ENCODE data around the gene RNLS.

The RNLS gene

DNA sequence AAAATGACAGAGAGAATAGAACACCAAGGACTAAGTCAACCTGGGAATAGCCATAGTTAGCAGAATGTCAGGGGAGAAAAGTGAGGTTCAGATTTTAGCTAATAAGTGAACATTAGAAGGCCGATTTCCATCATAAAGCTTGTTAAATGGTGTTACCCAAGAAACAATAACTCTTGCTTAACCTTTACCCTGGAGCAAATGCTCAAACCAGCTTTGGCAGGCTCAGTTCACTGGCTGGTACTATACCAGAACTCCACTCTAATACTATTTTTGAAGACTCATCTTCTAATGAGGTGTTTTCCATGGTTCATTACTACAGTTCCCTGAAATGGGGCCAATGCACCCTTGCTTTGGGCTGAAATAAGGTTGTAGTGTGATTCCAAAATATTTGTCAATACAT lies 61.3 kb downstream of the RNLS start:
- TF ChIP-seq ZFP3 (CRISPR knock-in tag; IDR thresholded peaks at IDR 0.05) (no peak), ZNF8 (CRISPR knock-in tag; IDR thresholded peaks at IDR 0.05) (no peak), CREB5 (CRISPR knock-in tag; IDR thresholded peaks at IDR 0.05; ENCODE audit: low read depth) (no peak), CSDC2 (CRISPR knock-in tag; IDR thresholded peaks at IDR 0.05) (no peak), TCF4 (CRISPR knock-in tag; IDR thresholded peaks at IDR 0.05; ENCODE audit: borderline replicate concordance) (no peak), SNAI2 (CRISPR knock-in tag; IDR thresholded peaks at IDR 0.05) (no peak), ZC3H10 (CRISPR knock-in tag; IDR thresholded peaks at IDR 0.05) (no peak), ISL1 (CRISPR knock-in tag; IDR thresholded peaks at IDR 0.05) (no peak), ARNTL (CRISPR knock-in tag; IDR thresholded peaks at IDR 0.05; ENCODE audit: borderline replicate concordance, low read depth) (no peak), ZNF565 (CRISPR knock-in tag; conservative IDR thresholded peaks at IDR 0.05; ENCODE audit: low read depth) (no peak), ZFP30 (CRISPR knock-in tag; IDR thresholded peaks at IDR 0.05) (no peak), GLIS3 (CRISPR knock-in tag; IDR thresholded peaks at IDR 0.05) (no peak), TOX (CRISPR knock-in tag; IDR thresholded peaks at IDR 0.05; ENCODE audit: borderline replicate concordance) (no peak), ZNF70 (CRISPR knock-in tag; IDR thresholded peaks at IDR 0.05) (no peak)
- TF ChIP-seq, protein P1, sequence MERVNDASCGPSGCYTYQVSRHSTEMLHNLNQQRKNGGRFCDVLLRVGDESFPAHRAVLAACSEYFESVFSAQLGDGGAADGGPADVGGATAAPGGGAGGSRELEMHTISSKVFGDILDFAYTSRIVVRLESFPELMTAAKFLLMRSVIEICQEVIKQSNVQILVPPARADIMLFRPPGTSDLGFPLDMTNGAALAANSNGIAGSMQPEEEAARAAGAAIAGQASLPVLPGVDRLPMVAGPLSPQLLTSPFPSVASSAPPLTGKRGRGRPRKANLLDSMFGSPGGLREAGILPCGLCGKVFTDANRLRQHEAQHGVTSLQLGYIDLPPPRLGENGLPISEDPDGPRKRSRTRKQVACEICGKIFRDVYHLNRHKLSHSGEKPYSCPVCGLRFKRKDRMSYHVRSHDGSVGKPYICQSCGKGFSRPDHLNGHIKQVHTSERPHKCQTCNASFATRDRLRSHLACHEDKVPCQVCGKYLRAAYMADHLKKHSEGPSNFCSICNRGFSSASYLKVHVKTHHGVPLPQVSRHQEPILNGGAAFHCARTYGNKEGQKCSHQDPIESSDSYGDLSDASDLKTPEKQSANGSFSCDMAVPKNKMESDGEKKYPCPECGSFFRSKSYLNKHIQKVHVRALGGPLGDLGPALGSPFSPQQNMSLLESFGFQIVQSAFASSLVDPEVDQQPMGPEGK (CRISPR knock-in tag; IDR thresholded peaks at IDR 0.05; ENCODE audit: borderline replicate concordance), result no peak
- TF ChIP-seq, protein P2, sequence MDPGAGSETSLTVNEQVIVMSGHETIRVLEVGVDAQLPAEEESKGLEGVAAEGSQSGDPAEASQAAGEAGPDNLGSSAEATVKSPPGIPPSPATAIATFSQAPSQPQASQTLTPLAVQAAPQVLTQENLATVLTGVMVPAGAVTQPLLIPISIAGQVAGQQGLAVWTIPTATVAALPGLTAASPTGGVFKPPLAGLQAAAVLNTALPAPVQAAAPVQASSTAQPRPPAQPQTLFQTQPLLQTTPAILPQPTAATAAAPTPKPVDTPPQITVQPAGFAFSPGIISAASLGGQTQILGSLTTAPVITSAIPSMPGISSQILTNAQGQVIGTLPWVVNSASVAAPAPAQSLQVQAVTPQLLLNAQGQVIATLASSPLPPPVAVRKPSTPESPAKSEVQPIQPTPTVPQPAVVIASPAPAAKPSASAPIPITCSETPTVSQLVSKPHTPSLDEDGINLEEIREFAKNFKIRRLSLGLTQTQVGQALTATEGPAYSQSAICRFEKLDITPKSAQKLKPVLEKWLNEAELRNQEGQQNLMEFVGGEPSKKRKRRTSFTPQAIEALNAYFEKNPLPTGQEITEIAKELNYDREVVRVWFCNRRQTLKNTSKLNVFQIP (CRISPR knock-in tag; IDR thresholded peaks at IDR 0.05; ENCODE audit: borderline replicate concordance, low read depth), result no peak
- TF ChIP-seq, protein P3, sequence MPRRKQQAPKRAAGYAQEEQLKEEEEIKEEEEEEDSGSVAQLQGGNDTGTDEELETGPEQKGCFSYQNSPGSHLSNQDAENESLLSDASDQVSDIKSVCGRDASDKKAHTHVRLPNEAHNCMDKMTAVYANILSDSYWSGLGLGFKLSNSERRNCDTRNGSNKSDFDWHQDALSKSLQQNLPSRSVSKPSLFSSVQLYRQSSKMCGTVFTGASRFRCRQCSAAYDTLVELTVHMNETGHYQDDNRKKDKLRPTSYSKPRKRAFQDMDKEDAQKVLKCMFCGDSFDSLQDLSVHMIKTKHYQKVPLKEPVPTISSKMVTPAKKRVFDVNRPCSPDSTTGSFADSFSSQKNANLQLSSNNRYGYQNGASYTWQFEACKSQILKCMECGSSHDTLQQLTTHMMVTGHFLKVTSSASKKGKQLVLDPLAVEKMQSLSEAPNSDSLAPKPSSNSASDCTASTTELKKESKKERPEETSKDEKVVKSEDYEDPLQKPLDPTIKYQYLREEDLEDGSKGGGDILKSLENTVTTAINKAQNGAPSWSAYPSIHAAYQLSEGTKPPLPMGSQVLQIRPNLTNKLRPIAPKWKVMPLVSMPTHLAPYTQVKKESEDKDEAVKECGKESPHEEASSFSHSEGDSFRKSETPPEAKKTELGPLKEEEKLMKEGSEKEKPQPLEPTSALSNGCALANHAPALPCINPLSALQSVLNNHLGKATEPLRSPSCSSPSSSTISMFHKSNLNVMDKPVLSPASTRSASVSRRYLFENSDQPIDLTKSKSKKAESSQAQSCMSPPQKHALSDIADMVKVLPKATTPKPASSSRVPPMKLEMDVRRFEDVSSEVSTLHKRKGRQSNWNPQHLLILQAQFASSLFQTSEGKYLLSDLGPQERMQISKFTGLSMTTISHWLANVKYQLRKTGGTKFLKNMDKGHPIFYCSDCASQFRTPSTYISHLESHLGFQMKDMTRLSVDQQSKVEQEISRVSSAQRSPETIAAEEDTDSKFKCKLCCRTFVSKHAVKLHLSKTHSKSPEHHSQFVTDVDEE (CRISPR knock-in tag; IDR thresholded peaks at IDR 0.05), result no peak
- ATAC-seq, result no peak

- ATAC-seq, result no peak
- no peak for TF ChIP-seq ESRRG (CRISPR knock-in tag; IDR thresholded peaks at IDR 0.05)
- TF ChIP-seq ZFP30 (CRISPR knock-in tag; IDR thresholded peaks at IDR 0.05), result no peak
- TF ChIP-seq, protein P2 (CRISPR knock-in tag; IDR thresholded peaks at IDR 0.05; ENCODE audit: borderline replicate concordance, low read depth), result no peak
- TF ChIP-seq TCF4 (CRISPR knock-in tag; IDR thresholded peaks at IDR 0.05; ENCODE audit: borderline replicate concordance), result no peak
- TF ChIP-seq ZNF70 (CRISPR knock-in tag; IDR thresholded peaks at IDR 0.05), result no peak
- TF ChIP-seq ZNF565 (CRISPR knock-in tag; conservative IDR thresholded peaks at IDR 0.05; ENCODE audit: low read depth), result no peak
- TF ChIP-seq ZNF8 (CRISPR knock-in tag; IDR thresholded peaks at IDR 0.05), result no peak
- TF ChIP-seq BACH2 (CRISPR knock-in tag; IDR thresholded peaks at IDR 0.05; ENCODE audit: borderline replicate concordance), result no peak
- TF ChIP-seq CREB5 (CRISPR knock-in tag; IDR thresholded peaks at IDR 0.05; ENCODE audit: low read depth), result no peak
- TF ChIP-seq SNAI2 (CRISPR knock-in tag; IDR thresholded peaks at IDR 0.05), result no peak
- TF ChIP-seq ARNTL (CRISPR knock-in tag; IDR thresholded peaks at IDR 0.05; ENCODE audit: borderline replicate concordance, low read depth), result no peak
- TF ChIP-seq TOX (CRISPR knock-in tag; IDR thresholded peaks at IDR 0.05; ENCODE audit: borderline replicate concordance), result no peak
- TF ChIP-seq, protein P4, sequence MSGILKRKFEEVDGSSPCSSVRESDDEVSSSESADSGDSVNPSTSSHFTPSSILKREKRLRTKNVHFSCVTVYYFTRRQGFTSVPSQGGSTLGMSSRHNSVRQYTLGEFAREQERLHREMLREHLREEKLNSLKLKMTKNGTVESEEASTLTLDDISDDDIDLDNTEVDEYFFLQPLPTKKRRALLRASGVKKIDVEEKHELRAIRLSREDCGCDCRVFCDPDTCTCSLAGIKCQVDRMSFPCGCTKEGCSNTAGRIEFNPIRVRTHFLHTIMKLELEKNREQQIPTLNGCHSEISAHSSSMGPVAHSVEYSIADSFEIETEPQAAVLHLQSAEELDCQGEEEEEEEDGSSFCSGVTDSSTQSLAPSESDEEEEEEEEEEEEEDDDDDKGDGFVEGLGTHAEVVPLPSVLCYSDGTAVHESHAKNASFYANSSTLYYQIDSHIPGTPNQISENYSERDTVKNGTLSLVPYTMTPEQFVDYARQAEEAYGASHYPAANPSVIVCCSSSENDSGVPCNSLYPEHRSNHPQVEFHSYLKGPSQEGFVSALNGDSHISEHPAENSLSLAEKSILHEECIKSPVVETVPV (CRISPR knock-in tag; IDR thresholded peaks at IDR 0.05), result no peak
Observed at GRCh38 chr10:88515235-88515634, 67.9 kb downstream of the RNLS start.

Measured in SK-N-SH treated with all-trans-retinoic acid at 6 μM for 48 hours (cell line).